NCI-H1436 treated with DMSO at 0.1 percent for 48 hours (cell line): ENCODE results near the gene ZNF414.

Source experiments
- DNase-seq: peaks from one replicate; lab custom pipeline; 2025; lab: John Stamatoyannopoulos, UW

Gene ZNF414

GRCh38 chr19:8463365-8463764, 50.6 kb downstream of the ZNF414 start:
- DNase-seq, result no peak

GRCh38 chr19:8462571-8462970, 51.4 kb downstream of the ZNF414 start:
- no peak for DNase-seq

- no peak for DNase-seq
These were observed 52.1 kb downstream of the ZNF414 start for GRCh38 chr19:8461891-8462290.

- DNase-seq, result no peak
These were observed 52.6 kb downstream of the ZNF414 start for GRCh38 chr19:8461376-8461775.

GRCh38 chr19:8460516-8461298, 53.3 kb downstream of the ZNF414 start:
- no peak for DNase-seq
